Smooth muscle cell (in vitro differentiated cells): Measurements from ENCODE around the gene SAMD8. TPM values are rescaled to one million over a fixed set of nuclear protein-coding genes. Genes with fewer than 3 reads are reported as not detected.
"Not testable (repeated sequence)": the region's sequence is repeated elsewhere in the genome, so short reads cannot be mapped to it uniquely, and the experiment has no call there.

ENCODE experiments used
- DNase-seq: peaks from one replicate; lab custom pipeline; 2025; ENCODE audit not compliant: unreplicated experiment; lab: John Stamatoyannopoulos, UW
- H2AFZ ChIP-seq: fragments of 200-600 bp; sonication (generic); 2 replicates; pipeline ENCODE4 v1.6.0; 2016; ENCODE audit warnings: antibody characterized with exemption, low read depth, mild to moderate bottlenecking
- H3F3A ChIP-seq: fragments of 200-600 bp; sonication (generic); 2 replicates; pipeline ENCODE4 v1.6.0; 2017; ENCODE audit warnings: antibody characterized with exemption, low read depth
- H3K27ac ChIP-seq: fragments of 200-600 bp; sonication (generic); 2 replicates; pipeline ENCODE4 v1.5.1; 2016; ENCODE audit warnings: low read depth, mild to moderate bottlenecking
- H3K27me3 ChIP-seq: fragments of 200-600 bp; sonication (generic); 2 replicates; pipeline ENCODE4 v1.6.1; 2016; ENCODE audit warnings: low read depth, mild to moderate bottlenecking
- H3K36me3 ChIP-seq: fragments of 200-600 bp; sonication (generic); 2 replicates; pipeline ENCODE4 v1.5.1; 2016; ENCODE audit warnings: low read depth
- H3K4me1 ChIP-seq: fragments of 200-600 bp; sonication (generic); 2 replicates; pipeline ENCODE4 v1.5.1; 2016; ENCODE audit warnings: low read depth
- H3K4me2 ChIP-seq: fragments of 200-600 bp; sonication (generic); 2 replicates; pipeline ENCODE4 v1.6.0; 2016; ENCODE audit warnings: mild to moderate bottlenecking
- H3K4me3 ChIP-seq: fragments of 200-600 bp; sonication (generic); 2 replicates; pipeline ENCODE4 v1.5.1; 2016; ENCODE audit warnings: mild to moderate bottlenecking
- H3K79me2 ChIP-seq: fragments of 200-600 bp; sonication (generic); 2 replicates; pipeline ENCODE4 v1.6.0; 2016; ENCODE audit warnings: low read depth, mild to moderate bottlenecking
- H3K9ac ChIP-seq: fragments of 200-600 bp; sonication (generic); 2 replicates; pipeline ENCODE4 v1.6.0; 2016; ENCODE audit warnings: low read depth
- H3K9me3 ChIP-seq: fragments of 200-600 bp; sonication (generic); replicated peaks from 2 replicates; pipeline ENCODE4 v1.5.1; 2016; ENCODE audit warnings: low read depth
- H4K20me1 ChIP-seq: fragments of 200-600 bp; sonication (generic); 2 replicates; pipeline ENCODE4 v1.6.0; 2016; ENCODE audit warnings: low read depth
- WGBS: methylation state at CpG from one replicate; pipeline ENCODE4 v1.1.7; 2016; ENCODE audit warnings: low lambda C conversion rate; 5-methylcytosine and 5-hydroxymethylcytosine counted together
- polyA plus RNA-seq: library from polyadenylated mRNA; unstranded; fragments of >200 nt; fragmentation: Nextera tagmentation; extraction: Ambion mirVana; gene quantifications from 2 replicates; pipeline ENCODE4 v1.2.1, GENCODE V29; 2016
- total RNA-seq: library from RNA; depleted of rRNA; stranded (reverse); fragments of >200 nt; gene quantifications from 2 replicates; pipeline ENCODE4 v1.2.3, GENCODE V29; 2014
- TF ChIP-seq, protein P1 (sequence below): fragments of 200-600 bp; sonication (generic); IDR thresholded peaks from 2 replicates; pipeline ENCODE4 v1.5.1; 2017; ENCODE audit warnings: borderline replicate concordance, mild to moderate bottlenecking, antibody characterized with exemption; ENCODE audit not compliant: insufficient read depth, poor library complexity, severe bottlenecking

Gene SAMD8
- total and polyA plus RNA-seq, 2 experiments from 2014 or later: 7.4 to 30.1 TPM

DNA sequence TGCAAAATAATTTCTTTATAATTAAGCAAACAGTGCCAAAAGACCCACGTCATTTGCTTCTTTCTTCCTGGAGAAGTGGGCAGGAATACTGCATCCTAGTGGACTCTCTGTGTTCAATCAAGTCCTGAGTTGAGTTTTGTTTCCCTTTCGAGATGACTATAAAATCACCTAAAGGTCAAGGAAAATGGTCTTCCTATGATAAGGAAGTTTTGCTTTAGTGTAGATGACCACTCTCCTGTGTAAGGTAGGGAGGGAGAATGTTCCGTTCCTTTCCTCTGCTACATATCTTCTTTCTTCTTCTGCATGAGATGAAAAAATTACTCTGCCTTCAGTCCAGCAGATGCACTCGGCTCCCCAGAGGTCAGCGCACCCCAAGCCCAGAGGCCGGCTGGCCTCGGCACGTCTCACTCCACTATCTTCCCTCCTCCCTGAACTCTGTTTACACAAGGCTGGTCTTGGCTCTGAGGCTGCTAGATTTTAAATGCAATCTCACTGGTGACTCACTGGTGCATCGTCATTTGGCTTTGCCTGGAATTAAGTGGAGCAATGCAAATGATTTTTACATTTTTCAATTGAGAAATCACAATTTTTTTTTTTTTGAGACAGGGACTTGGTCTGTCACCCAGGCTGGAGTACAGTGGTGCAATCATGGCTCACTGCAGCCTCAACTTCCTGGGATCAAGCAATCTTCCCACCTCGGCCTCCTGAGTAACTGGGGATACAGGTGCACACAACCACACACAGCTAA is 80.5 kb downstream of the SAMD8 start:
- Histone ChIP-seq H3K9me3 (no peaks in the 10 kb centered on the region), H4K20me1 (no peaks in the 10 kb centered on the region), H3K79me2 (no peaks in the 10 kb centered on the region), H3K36me3 (no peaks in the 10 kb centered on the region), H3K4me3 (no peak overlapping the region), H3K9ac (peak overlapping the region; percentile 7), H3K4me2 (peak overlapping the region; percentile 60), H3K27me3 (no peaks in the 10 kb centered on the region), H2AFZ (no peak overlapping the region), H3F3A (peaks cover 14% of the 10 kb centered on the region), H3K4me1 (no peaks in the 10 kb centered on the region), H3K27ac (peak overlapping the region; percentile 75)
- 30% methylated on average over 10 of the region's 10 CpGs for WGBS
- DNase-seq: no peak
- TF ChIP-seq, protein P1, sequence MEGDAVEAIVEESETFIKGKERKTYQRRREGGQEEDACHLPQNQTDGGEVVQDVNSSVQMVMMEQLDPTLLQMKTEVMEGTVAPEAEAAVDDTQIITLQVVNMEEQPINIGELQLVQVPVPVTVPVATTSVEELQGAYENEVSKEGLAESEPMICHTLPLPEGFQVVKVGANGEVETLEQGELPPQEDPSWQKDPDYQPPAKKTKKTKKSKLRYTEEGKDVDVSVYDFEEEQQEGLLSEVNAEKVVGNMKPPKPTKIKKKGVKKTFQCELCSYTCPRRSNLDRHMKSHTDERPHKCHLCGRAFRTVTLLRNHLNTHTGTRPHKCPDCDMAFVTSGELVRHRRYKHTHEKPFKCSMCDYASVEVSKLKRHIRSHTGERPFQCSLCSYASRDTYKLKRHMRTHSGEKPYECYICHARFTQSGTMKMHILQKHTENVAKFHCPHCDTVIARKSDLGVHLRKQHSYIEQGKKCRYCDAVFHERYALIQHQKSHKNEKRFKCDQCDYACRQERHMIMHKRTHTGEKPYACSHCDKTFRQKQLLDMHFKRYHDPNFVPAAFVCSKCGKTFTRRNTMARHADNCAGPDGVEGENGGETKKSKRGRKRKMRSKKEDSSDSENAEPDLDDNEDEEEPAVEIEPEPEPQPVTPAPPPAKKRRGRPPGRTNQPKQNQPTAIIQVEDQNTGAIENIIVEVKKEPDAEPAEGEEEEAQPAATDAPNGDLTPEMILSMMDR: no peak

DNA sequence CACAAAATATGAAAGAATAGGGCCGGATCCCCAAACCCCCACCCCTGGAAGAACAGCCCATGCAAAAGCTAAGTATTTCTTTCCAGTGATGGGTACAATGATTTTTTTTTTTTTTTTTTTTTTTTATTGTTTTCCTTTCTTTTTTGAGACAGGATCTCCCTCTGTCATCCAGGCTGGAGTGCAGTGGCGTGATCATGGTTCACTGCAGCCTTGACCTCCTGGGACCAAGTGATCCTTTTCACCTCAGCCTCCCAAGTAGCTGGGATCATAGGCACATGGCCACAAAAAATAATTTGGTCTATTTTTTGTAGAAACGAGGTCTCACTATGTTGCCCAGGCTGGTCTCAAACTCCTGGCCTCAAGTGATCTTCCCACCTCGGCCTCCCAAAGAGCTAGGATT is 83.2 kb downstream of the SAMD8 start:
- not testable (repeated sequence) for H3K4me3 ChIP-seq, H3K27me3 ChIP-seq, H3K4me1 ChIP-seq, H2AFZ ChIP-seq, H3K9me3 ChIP-seq, H4K20me1 ChIP-seq, H3K36me3 ChIP-seq, H3K9ac ChIP-seq, H3K79me2 ChIP-seq, DNase-seq
- peaks cover 14% of the 10 kb centered on the region for H3F3A ChIP-seq
- H3K4me2 ChIP-seq: peak overlapping the region; percentile 73
- WGBS: 91% methylated on average over 4 of the region's 4 CpGs
- peak overlapping the region; percentile 52 for H3K27ac ChIP-seq

DNA sequence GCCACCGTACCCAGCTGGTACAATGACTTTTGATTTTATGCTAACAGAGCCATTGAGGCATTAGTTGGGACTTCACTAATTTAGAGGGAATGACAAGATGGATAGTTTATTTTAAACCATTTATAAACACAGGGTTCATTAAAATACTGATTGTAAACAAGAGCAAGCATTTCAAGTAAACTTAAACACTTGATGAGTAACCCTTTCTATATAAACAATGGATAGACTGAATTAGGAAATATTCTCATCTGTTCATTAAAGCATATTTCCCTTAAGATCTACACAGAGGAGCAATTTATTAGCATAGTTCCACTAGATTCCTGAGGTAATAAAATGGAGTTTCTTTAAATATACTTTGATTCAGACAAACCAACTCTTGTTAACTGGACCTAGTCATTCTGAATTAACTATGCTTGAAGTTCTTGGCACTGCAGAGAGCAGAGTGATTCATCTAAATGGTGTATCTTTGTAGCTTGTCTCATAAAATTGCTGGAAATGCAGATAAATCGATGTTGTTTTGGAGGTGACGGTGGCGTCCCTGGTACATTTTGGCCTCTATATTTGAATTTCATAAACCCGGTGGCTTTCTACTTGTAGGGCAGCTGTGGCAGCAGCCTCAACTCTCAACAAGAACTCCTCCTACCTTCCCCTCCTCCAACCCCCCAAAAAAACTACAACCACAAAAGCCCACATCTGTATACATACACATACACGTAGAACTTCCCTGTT is 83.7 kb downstream of the SAMD8 start:
- Histone ChIP-seq H3K9ac (no peak overlapping the region), H3K79me2 (no peaks in the 10 kb centered on the region), H3K36me3 (no peaks in the 10 kb centered on the region), H4K20me1 (no peaks in the 10 kb centered on the region), H3F3A (peaks cover 14% of the 10 kb centered on the region), H3K27me3 (no peaks in the 10 kb centered on the region), H3K4me1 (no peaks in the 10 kb centered on the region), H3K4me3 (no peak overlapping the region), H3K27ac (peak overlapping the region; percentile 52), H3K4me2 (peak overlapping the region; percentile 73), H2AFZ (no peak overlapping the region), H3K9me3 (no peaks in the 10 kb centered on the region)
- DNase-seq: no peak
- 47% methylated on average over 6 of the region's 6 CpGs for WGBS
- TF ChIP-seq, protein P1: no peak

DNA sequence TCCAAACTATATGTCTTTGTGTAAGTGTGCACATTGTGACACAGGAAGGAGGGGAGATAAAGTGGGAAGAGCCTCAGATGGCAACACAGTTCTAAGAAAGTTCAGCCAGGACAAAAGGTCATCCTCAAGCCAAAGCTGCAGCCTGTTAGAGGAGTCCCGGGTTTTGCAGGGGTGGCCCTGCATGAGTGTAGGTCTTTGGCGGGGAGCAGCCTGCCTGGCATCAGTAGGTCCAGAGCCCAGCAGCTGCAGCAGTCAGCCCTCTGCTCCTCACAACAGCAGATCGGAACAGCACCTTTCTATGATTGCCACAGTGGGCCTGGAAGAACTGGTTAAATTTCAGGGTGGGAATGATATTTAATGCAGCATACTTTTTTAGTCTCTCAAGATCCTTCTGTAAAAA is 85.6 kb downstream of the SAMD8 start:
- H4K20me1 ChIP-seq: no peaks in the 10 kb centered on the region
- no peak overlapping the region for H2AFZ ChIP-seq
- H3K9ac ChIP-seq: no peak overlapping the region

More for the DNA sequence above, 85.6 kb downstream of the SAMD8 start:
- H3K27ac ChIP-seq: no peak overlapping the region
- no peaks in the 10 kb centered on the region for H3K9me3 ChIP-seq
- no peak overlapping the region for H3K4me2 ChIP-seq
- 88% methylated on average over 3 of the region's 3 CpGs for WGBS
- DNase-seq: no peak
- no peaks in the 10 kb centered on the region for H3K36me3 ChIP-seq
- no peaks in the 10 kb centered on the region for H3K27me3 ChIP-seq
- TF ChIP-seq, protein P1: no peak
- H3K4me3 ChIP-seq: no peak overlapping the region
- peaks cover 5% of the 10 kb centered on the region for H3F3A ChIP-seq
- no peaks in the 10 kb centered on the region for H3K79me2 ChIP-seq
- H3K4me1 ChIP-seq: no peaks in the 10 kb centered on the region
